HEK293 (cell line): ENCODE data around the gene SYAP1.

Experiments used
- CTCF ChIA-PET: fragments of 350-600 bp; formaldehyde crosslinking; extraction: SDS; loops from one replicate; lab custom pipeline; 2021; ENCODE audit warnings: antibody characterized with exemption; lab: Yijun Ruan, JAX
- POLR2A ChIA-PET: fragments of 300-600 bp; formaldehyde crosslinking; extraction: SDS; loops from one replicate; lab custom pipeline; 2020; ENCODE audit warnings: antibody characterized with exemption, inconsistent platforms; lab: Yijun Ruan, JAX
- H3K27ac ChIP-seq: fragments of 200-500 bp; sonication (Bioruptor generic); 2 replicates; pipeline ENCODE4 v1.5.1; 2014; ENCODE audit warnings: low read depth, low read length, control low read depth, inconsistent platforms; ENCODE audit errors: extremely low read depth
- H3K36me3 ChIP-seq, 2 experiments: fragments of 200-500 bp in 1 of 2; sonication (Bioruptor generic) in 1 of 2; 1 replicate in 1 of 2; 2 replicates in 1 of 2; pipeline ENCODE4 v1.5.1; 2014 to 2017; ENCODE audit warnings: inconsistent platforms in 2 of 2, low read length in 2 of 2; ENCODE audit not compliant: control insufficient read depth in 2 of 2, insufficient read depth in 1 of 2
- H3K4me1 ChIP-seq: fragments of 200-500 bp; sonication (Bioruptor generic); 2 replicates; pipeline ENCODE4 v1.5.1; 2014; ENCODE audit warnings: mild to moderate bottlenecking, low read length, inconsistent platforms; ENCODE audit not compliant: control insufficient read depth, insufficient read depth
- H3K4me3 ChIP-seq: 2 replicates; pipeline ENCODE4 v1.5.1; 2011; ENCODE audit warnings: low read depth, mild to moderate bottlenecking, control low read depth, low read length, moderate library complexity
- H3K9me3 ChIP-seq: fragments of 200-500 bp; sonication (Bioruptor generic); 2 replicates; pipeline ENCODE4 v1.5.1; 2014; ENCODE audit warnings: low read depth, low read length, inconsistent platforms; ENCODE audit not compliant: control insufficient read depth, insufficient read depth
- HOXA7 ChIP-seq: sonication (generic); formaldehyde crosslinking; IDR thresholded peaks from 2 replicates; pipeline ENCODE4 v1.8.1; 2022; ENCODE audit warnings: missing genetic modification reagents, borderline replicate concordance
- OVOL3 ChIP-seq: fragments of 450-650 bp; formaldehyde crosslinking; IDR thresholded peaks from 2 replicates; pipeline ENCODE4 v1.5.1; 2016; ENCODE audit warnings: missing biosample characterization, missing genetic modification characterization
- PRDM1 ChIP-seq: fragments of 450-650 bp; formaldehyde crosslinking; IDR thresholded peaks from 2 replicates; pipeline ENCODE4; 2016; ENCODE audit warnings: missing biosample characterization, missing genetic modification characterization
- RBAK ChIP-seq: fragments of 450-650 bp; formaldehyde crosslinking; IDR thresholded peaks from 2 replicates; pipeline ENCODE4 v1.5.1; 2016; ENCODE audit warnings: missing biosample characterization, missing genetic modification characterization
- ZBTB21 ChIP-seq: fragments of 450-650 bp; formaldehyde crosslinking; IDR thresholded peaks from 2 replicates; pipeline ENCODE4 v1.5.1; 2017; ENCODE audit warnings: missing biosample characterization, missing genetic modification characterization
- ZIC2 ChIP-seq: fragments of 450-650 bp; formaldehyde crosslinking; IDR thresholded peaks from 2 replicates; pipeline ENCODE4 v1.5.1; 2016; ENCODE audit warnings: missing biosample characterization, missing genetic modification characterization
- ZNF10 ChIP-seq: fragments of 450-650 bp; formaldehyde crosslinking; IDR thresholded peaks from 2 replicates; pipeline ENCODE4 v1.5.1; 2017; ENCODE audit warnings: missing biosample characterization, missing genetic modification characterization
- ZNF121 ChIP-seq: fragments of 450-650 bp; formaldehyde crosslinking; IDR thresholded peaks from 2 replicates; pipeline ENCODE4 v1.5.1; 2016; ENCODE audit warnings: missing biosample characterization, missing genetic modification characterization
- ZNF202 ChIP-seq: fragments of 450-650 bp; formaldehyde crosslinking; IDR thresholded peaks from 2 replicates; pipeline ENCODE4 v1.5.1; 2016; ENCODE audit warnings: missing biosample characterization, missing genetic modification characterization, borderline replicate concordance
- ZNF350 ChIP-seq: fragments of 450-650 bp; formaldehyde crosslinking; IDR thresholded peaks from 2 replicates; pipeline ENCODE4 v1.5.0; 2017; ENCODE audit warnings: missing biosample characterization, mild to moderate bottlenecking, missing genetic modification characterization
- ZNF473 ChIP-seq: fragments of 450-650 bp; formaldehyde crosslinking; IDR thresholded peaks from 2 replicates; pipeline ENCODE4 v1.5.1; 2017; ENCODE audit warnings: missing biosample characterization, missing genetic modification characterization
- ZNF510 ChIP-seq: fragments of 450-650 bp; formaldehyde crosslinking; IDR thresholded peaks from 2 replicates; pipeline ENCODE4 v1.5.1; 2018; ENCODE audit warnings: mild to moderate bottlenecking, missing genetic modification characterization, missing biosample characterization; ENCODE audit not compliant: insufficient replicate concordance
- ZNF514 ChIP-seq: fragments of 450-650 bp; formaldehyde crosslinking; IDR thresholded peaks from 2 replicates; pipeline ENCODE4 v1.5.1; 2016; ENCODE audit warnings: missing biosample characterization, missing genetic modification characterization
- ZNF549 ChIP-seq: fragments of 450-650 bp; IDR thresholded peaks from 2 replicates; pipeline ENCODE4 v1.5.1; 2018; ENCODE audit warnings: missing biosample characterization, missing genetic modification characterization, mild to moderate bottlenecking, inconsistent platforms, moderate library complexity
- ZNF621 ChIP-seq: fragments of 450-650 bp; formaldehyde crosslinking; IDR thresholded peaks from 2 replicates; pipeline ENCODE4 v1.5.1; 2017; ENCODE audit warnings: missing biosample characterization, missing genetic modification characterization
- ZNF624 ChIP-seq: fragments of 450-650 bp; formaldehyde crosslinking; IDR thresholded peaks from 2 replicates; pipeline ENCODE4 v1.5.1; 2017; ENCODE audit warnings: missing biosample characterization, missing genetic modification characterization
- ZNF629 ChIP-seq: fragments of 450-650 bp; formaldehyde crosslinking; IDR thresholded peaks from 2 replicates; pipeline ENCODE4 v1.5.1; 2017; ENCODE audit warnings: missing biosample characterization, missing genetic modification characterization
- ZNF785 ChIP-seq: fragments of 450-650 bp; formaldehyde crosslinking; IDR thresholded peaks from 2 replicates; pipeline ENCODE4 v1.5.1; 2016; ENCODE audit warnings: missing biosample characterization, missing genetic modification characterization
- TF ChIP-seq, protein P1 (sequence below): fragments of 450-650 bp; formaldehyde crosslinking; IDR thresholded peaks from 2 replicates; pipeline ENCODE4 v1.5.1; 2016; ENCODE audit warnings: missing biosample characterization, missing genetic modification characterization
- TF ChIP-seq, protein P2 (sequence below): fragments of 450-650 bp; formaldehyde crosslinking; IDR thresholded peaks from 2 replicates; pipeline ENCODE4 v1.5.1; 2016; ENCODE audit warnings: missing biosample characterization, missing genetic modification characterization
- TF ChIP-seq, protein P3 (sequence below): fragments of 450-650 bp; formaldehyde crosslinking; IDR thresholded peaks from 2 replicates; pipeline ENCODE4 v1.5.1; 2016; ENCODE audit warnings: missing biosample characterization, missing genetic modification characterization
- TF ChIP-seq, protein P4 (sequence below): fragments of 450-650 bp; formaldehyde crosslinking; IDR thresholded peaks from 2 replicates; pipeline ENCODE4 v1.5.1; 2017; ENCODE audit warnings: missing biosample characterization, missing genetic modification characterization

Gene SYAP1

DNA sequence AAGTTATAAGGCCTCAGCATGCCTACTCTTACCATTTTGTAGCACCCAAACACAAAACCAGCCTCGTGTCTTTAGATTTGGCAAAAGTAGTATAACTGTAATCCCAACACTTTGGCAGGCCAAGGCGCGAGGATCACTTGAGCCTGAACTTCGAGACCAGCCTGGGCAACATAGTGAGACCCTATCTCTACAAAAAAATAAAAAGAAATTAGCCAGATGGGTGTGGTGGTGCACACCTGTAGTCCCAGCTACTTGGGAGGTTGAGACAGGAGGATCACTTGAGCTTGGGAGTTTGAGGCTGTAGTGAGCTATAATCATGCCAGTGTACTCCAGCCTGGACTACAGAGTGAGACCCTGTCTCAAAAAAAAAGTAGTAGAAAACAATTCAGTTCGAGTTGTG lies 17.6 kb downstream of the SYAP1 start:
- no peaks in the 10 kb centered on the region for H3K4me1 ChIP-seq
- H3K27ac ChIP-seq: no peak overlapping the region
- H3K4me3 ChIP-seq: no peak overlapping the region
- peaks cover 57 to 65% of the 10 kb centered on the region in 2 experiments for H3K36me3 ChIP-seq
- CTCF ChIA-PET: no interaction called here
- H3K9me3 ChIP-seq: no peaks in the 10 kb centered on the region
- POLR2A ChIA-PET: no interaction called here
- TF ChIP-seq, protein P1, sequence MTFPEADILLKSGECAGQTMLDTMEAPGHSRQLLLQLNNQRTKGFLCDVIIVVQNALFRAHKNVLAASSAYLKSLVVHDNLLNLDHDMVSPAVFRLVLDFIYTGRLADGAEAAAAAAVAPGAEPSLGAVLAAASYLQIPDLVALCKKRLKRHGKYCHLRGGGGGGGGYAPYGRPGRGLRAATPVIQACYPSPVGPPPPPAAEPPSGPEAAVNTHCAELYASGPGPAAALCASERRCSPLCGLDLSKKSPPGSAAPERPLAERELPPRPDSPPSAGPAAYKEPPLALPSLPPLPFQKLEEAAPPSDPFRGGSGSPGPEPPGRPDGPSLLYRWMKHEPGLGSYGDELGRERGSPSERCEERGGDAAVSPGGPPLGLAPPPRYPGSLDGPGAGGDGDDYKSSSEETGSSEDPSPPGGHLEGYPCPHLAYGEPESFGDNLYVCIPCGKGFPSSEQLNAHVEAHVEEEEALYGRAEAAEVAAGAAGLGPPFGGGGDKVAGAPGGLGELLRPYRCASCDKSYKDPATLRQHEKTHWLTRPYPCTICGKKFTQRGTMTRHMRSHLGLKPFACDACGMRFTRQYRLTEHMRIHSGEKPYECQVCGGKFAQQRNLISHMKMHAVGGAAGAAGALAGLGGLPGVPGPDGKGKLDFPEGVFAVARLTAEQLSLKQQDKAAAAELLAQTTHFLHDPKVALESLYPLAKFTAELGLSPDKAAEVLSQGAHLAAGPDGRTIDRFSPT (tag by site-specific recombination): no peak
- peak; percentile 95 for TF ChIP-seq ZNF121 (tag by site-specific recombination)
- TF ChIP-seq, all 188 proteins: peak for 1

DNA sequence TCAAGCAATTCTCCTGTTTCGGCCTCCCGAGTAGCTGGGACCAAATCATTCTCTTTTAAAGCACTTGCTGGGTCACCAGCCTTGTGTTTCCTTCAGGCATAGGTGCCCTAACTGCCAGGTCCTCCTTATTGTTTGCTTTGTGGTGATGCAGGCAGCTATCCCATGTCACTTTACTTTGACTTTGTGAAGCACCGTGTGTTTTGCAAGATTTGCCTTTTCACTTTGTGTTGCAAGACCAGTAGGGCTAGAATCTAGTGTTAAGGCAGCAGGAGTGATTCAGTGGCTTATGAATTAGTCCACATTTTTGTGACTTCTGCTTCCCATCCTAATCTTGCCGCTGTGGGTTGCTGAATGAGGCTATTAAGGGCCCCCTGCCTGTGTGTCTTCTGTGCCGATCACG lies 20.2 kb downstream of the SYAP1 start:
- Histone ChIP-seq H3K36me3 (peaks cover 76 to 83% of the 10 kb centered on the region in 2 experiments), H3K27ac (no peak overlapping the region), H3K9me3 (no peaks in the 10 kb centered on the region), H3K4me3 (no peak overlapping the region), H3K4me1 (no peaks in the 10 kb centered on the region)
- TF ChIP-seq ZNF514: no peak
- TF ChIP-seq ZIC2: peak; percentile 18; the same call in 1 of the 2 replicates
- no peak for TF ChIP-seq ZNF549 (tag by site-specific recombination)
- CTCF ChIA-PET: interaction anchor here (0.7 to 1.2 kb wide), 3 partner anchors 18 to 48 kb away, joined by 3 read pairs; no protein-coding TSS in a partner anchor
- POLR2A ChIA-PET: interaction anchor here (0.6 to 2.8 kb wide), 2 partner anchors 20 to 91 kb away, joined by 7 to 15 read pairs; partner anchors contain the start of gene SYAP1

DNA sequence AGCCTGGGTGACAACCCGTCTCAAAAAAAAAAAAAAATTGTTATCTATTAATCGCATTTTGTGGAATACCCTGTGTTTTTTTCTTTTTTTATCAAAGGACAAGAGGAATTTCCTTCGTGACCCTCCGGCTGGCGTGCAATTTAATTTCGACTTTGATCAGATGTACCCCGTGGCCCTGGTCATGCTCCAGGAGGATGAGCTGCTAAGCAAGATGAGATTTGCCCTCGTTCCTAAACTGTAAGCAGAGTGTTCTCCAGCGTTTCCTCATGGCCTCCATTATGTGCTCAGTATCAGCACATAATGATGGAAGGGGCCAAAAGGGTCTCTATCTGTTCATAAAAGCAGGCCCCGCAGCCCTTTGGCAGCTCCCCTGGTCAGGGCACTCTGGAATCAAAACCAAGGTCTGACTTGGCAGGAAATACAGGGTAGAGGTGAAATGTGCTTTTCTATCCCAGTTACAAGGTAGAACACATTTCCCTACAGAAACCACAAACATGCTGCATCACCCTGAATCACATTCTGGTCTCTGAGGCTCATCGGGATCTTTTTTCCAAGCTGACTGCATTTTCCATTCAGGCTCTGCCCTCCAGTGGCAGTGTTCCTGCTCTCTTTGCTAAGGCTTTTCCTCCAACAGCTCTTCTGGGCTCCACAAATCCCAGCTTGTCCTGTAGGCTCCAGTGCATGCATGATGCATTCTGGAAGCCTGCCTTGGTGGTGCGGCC lies 24.4 kb downstream of the SYAP1 start:
- ChIA-PET POLR2A (interaction anchor here (0.6 to 1.2 kb wide), 3 partner anchors 25 to 124 kb away, joined by 3 to 5 read pairs (median 3); partner anchors contain the start of gene SYAP1), CTCF (interaction anchor here (0.6 kb wide), 1 partner anchor 15 kb away, joined by 4 read pairs; no protein-coding TSS in a partner anchor)
- TF ChIP-seq ZNF510 (tag by site-specific recombination): no peak
- no peak for TF ChIP-seq ZNF10
- no peak for TF ChIP-seq ZNF624
- TF ChIP-seq, protein P2, sequence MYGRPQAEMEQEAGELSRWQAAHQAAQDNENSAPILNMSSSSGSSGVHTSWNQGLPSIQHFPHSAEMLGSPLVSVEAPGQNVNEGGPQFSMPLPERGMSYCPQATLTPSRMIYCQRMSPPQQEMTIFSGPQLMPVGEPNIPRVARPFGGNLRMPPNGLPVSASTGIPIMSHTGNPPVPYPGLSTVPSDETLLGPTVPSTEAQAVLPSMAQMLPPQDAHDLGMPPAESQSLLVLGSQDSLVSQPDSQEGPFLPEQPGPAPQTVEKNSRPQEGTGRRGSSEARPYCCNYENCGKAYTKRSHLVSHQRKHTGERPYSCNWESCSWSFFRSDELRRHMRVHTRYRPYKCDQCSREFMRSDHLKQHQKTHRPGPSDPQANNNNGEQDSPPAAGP: no peak
- no peak overlapping the region for H3K27ac ChIP-seq
- no peaks in the 10 kb centered on the region for H3K4me1 ChIP-seq
- H3K36me3 ChIP-seq: peaks cover 76 to 84% of the 10 kb centered on the region in 2 experiments
- no peaks in the 10 kb centered on the region for H3K9me3 ChIP-seq
- H3K4me3 ChIP-seq: no peak overlapping the region

DNA sequence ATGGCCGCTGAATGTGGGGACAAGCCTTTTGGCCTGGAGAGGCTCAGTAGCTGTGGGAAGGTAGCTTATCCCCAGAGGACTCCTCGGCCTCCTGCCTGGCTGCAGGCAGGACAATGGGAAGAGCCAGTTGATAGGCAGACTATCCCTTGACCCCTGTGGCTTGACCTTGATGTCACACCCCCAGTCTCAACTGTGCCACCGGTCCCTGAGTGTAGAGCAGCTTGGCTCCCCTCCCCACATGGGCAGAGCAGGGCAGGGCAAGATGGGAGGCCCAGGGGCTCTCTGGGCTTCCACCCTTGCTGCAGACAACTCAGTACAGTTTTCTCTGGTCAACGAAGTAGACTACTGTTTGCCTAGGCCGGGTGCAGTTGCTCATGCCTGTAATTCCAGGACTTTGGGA lies 25.7 kb downstream of the SYAP1 start:
- peaks cover 84 to 85% of the 10 kb centered on the region in 2 experiments for H3K36me3 ChIP-seq
- H3K4me1 ChIP-seq: no peaks in the 10 kb centered on the region
- no peaks in the 10 kb centered on the region for H3K9me3 ChIP-seq
- H3K4me3 ChIP-seq: no peak overlapping the region
- ChIA-PET POLR2A (interaction anchor here (0.7 kb wide), 1 partner anchor 48 kb away, joined by 3 read pairs; no protein-coding TSS in a partner anchor), CTCF (no interaction called here)
- H3K27ac ChIP-seq: no peak overlapping the region
- TF ChIP-seq ZNF549 (tag by site-specific recombination): no peak
- TF ChIP-seq OVOL3 (tag by site-specific recombination): no peak
- TF ChIP-seq ZNF473 (tag by site-specific recombination): no peak
- TF ChIP-seq ZNF629 (tag by site-specific recombination): no peak
- TF ChIP-seq ZNF202: no peak
- TF ChIP-seq PRDM1 (tag by site-specific recombination): no peak
- no peak for TF ChIP-seq ZBTB21 (tag by site-specific recombination)
- TF ChIP-seq, protein P3, sequence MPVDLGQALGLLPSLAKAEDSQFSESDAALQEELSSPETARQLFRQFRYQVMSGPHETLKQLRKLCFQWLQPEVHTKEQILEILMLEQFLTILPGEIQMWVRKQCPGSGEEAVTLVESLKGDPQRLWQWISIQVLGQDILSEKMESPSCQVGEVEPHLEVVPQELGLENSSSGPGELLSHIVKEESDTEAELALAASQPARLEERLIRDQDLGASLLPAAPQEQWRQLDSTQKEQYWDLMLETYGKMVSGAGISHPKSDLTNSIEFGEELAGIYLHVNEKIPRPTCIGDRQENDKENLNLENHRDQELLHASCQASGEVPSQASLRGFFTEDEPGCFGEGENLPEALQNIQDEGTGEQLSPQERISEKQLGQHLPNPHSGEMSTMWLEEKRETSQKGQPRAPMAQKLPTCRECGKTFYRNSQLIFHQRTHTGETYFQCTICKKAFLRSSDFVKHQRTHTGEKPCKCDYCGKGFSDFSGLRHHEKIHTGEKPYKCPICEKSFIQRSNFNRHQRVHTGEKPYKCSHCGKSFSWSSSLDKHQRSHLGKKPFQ (tag by site-specific recombination): no peak
- TF ChIP-seq, protein P4, sequence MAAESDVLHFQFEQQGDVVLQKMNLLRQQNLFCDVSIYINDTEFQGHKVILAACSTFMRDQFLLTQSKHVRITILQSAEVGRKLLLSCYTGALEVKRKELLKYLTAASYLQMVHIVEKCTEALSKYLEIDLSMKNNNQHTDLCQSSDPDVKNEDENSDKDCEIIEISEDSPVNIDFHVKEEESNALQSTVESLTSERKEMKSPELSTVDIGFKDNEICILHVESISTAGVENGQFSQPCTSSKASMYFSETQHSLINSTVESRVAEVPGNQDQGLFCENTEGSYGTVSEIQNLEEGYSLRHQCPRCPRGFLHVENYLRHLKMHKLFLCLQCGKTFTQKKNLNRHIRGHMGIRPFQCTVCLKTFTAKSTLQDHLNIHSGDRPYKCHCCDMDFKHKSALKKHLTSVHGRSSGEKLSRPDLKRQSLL (tag by site-specific recombination): no peak
- no peak for TF ChIP-seq HOXA7 (CRISPR knock-in tag)
- no peak for TF ChIP-seq ZNF621 (tag by site-specific recombination)
- TF ChIP-seq ZNF350 (tag by site-specific recombination): no peak
- no peak for TF ChIP-seq RBAK (tag by site-specific recombination)
- no peak for TF ChIP-seq ZNF785 (tag by site-specific recombination)
